BE2C (cell line): ENCODE results near the gene NME4.

ENCODE experiments used
- DNase-seq: peaks from one replicate; pipeline ENCODE4 v3.0.0-alpha.2; 2020
- H3K27me3 ChIP-seq: fragments of 250-450 bp; sonication (Bioruptor Pico); 2 replicates; pipeline ENCODE4 v1.5.1; 2020; ENCODE audit warnings: mild to moderate bottlenecking
- H3K36me3 ChIP-seq: fragments of 250-450 bp; sonication (Bioruptor Pico); 2 replicates; pipeline ENCODE4 v1.5.1; 2020; ENCODE audit warnings: mild to moderate bottlenecking
- H3K4me1 ChIP-seq: fragments of 250-450 bp; sonication (Bioruptor Pico); 2 replicates; pipeline ENCODE4 v1.5.1; 2020
- H3K4me3 ChIP-seq: 2 replicates; pipeline ENCODE4 v1.5.1; 2011; ENCODE audit warnings: low read depth, low read length
- H3K9me3 ChIP-seq: fragments of 250-450 bp; sonication (Bioruptor Pico); 2 replicates; pipeline ENCODE4 v1.5.1; 2020
- TF ChIP-seq, protein P1 (sequence below): IDR thresholded peaks from 2 replicates; pipeline ENCODE4 v1.5.1; 2012; ENCODE audit warnings: mild to moderate bottlenecking, low read depth, low read length

Gene NME4

DNA sequence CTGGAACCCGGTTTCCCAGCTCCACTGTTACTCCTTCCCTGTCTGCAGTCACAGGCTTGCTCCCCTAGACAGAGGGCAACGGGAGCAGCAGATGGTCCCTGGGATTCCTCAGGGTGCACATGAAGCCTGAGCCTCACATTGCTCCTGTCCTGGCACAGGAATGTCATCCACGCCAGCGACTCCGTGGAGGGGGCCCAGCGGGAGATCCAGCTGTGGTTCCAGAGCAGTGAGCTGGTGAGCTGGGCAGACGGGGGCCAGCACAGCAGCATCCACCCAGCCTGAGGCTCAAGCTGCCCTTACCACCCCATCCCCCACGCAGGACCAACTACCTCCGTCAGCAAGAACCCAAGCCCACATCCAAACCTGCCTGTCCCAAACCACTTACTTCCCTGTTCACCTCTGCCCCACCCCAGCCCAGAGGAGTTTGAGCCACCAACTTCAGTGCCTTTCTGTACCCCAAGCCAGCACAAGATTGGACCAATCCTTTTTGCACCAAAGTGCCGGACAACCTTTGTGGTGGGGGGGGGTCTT, 3.1 kb downstream of the NME4 start:
- no peak overlapping the region for H3K4me3 ChIP-seq
- H3K4me1 ChIP-seq, result peaks cover 8% of the 10 kb centered on the region
- H3K9me3 ChIP-seq, result no peaks in the 10 kb centered on the region
- H3K36me3 ChIP-seq, result peaks cover 27% of the 10 kb centered on the region
- TF ChIP-seq, protein P1, sequence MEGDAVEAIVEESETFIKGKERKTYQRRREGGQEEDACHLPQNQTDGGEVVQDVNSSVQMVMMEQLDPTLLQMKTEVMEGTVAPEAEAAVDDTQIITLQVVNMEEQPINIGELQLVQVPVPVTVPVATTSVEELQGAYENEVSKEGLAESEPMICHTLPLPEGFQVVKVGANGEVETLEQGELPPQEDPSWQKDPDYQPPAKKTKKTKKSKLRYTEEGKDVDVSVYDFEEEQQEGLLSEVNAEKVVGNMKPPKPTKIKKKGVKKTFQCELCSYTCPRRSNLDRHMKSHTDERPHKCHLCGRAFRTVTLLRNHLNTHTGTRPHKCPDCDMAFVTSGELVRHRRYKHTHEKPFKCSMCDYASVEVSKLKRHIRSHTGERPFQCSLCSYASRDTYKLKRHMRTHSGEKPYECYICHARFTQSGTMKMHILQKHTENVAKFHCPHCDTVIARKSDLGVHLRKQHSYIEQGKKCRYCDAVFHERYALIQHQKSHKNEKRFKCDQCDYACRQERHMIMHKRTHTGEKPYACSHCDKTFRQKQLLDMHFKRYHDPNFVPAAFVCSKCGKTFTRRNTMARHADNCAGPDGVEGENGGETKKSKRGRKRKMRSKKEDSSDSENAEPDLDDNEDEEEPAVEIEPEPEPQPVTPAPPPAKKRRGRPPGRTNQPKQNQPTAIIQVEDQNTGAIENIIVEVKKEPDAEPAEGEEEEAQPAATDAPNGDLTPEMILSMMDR, result no peak
- no peak for DNase-seq
- no peaks in the 10 kb centered on the region for H3K27me3 ChIP-seq

DNA sequence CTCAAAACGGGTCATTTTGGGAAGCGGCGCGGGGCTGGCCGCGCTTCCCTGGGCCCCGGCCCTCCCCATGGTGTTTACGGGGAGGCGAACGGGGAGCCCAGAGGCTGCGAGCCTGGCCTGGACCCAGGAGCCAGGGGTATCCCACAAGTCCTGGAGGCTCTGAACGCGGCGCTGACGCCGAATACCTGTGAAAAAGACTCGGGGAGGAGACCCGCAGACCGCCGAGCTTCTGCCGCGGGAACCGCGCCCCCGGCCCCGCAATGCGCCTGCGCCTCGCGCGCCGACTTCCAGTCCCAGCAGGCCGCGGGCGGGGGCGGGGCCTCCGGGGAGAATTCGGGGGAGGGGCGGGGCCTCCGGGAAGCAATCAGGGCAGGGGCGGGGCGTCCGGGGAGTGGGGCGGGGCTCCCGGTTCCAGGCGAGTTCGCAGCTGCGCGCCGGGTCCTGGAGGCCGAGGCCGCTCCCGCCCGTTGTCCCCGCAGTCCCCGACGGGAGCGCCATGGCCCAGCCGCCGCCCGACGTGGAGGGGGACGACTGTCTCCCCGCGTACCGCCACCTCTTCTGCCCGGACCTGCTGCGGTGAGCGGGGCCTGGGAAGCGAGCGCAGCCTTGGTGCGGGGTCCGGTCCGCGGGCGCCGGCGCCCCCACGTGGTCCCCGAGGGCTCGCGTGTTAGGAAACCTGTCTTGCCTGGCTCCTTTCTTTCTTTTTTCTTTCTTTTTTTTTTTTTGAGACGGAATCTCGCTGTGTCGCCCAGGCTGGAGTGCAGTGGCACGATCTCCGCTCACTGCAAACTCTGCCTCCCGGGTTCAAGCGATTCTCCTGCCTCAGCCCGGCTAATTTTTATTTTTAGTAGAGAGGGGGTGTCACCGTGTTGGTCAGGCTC, 4.7 kb downstream of the NME4 start, which contains the start of gene DECR2:
Gene DECR2 (plus strand): TSS at position 418 of the 881 bp plus-strand sequence. CDS start 79 bp downstream, at position 497.
- Histone ChIP-seq H3K9me3 (no peaks in the 10 kb centered on the region), H3K4me3 (peak within 1 kb of the TSS; percentile 75), H3K4me1 (peaks cover 6% of the 10 kb centered on the region), H3K36me3 (peaks cover 27% of the 10 kb centered on the region), H3K27me3 (no peaks in the 10 kb centered on the region)
- TF ChIP-seq, protein P1, result peak; percentile 39
- DNase-seq, result peak; percentile 99

DNA sequence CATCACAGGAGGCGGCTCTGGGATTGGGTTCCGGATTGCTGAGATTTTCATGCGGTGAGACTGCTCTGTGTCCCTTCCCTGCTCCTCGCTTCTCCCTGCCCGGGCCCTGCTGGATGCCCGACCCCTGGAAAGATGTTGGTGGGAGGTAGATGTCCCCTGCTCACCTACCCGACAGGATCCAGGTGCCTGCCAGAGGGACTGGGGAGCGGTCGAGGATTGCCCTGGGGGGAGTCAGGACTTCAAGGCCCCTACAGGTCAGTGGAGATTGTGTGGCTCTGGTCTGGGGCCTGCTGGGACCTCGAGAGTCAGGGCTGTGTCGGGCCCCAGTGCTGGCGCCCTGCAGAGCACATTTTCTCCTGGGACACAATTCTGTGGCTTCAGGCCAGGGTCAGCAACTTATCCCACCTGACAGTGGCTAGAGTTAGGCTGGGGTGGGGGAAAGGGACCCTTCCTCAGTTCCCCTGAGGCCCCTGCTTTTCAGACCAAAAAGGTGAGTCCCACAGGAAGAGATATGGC, 8.0 kb downstream of the NME4 start:
- Histone ChIP-seq H3K27me3 (no peaks in the 10 kb centered on the region), H3K36me3 (peaks cover 7% of the 10 kb centered on the region), H3K4me1 (peaks cover 7% of the 10 kb centered on the region; the same call in 1 of the 2 replicates), H3K4me3 (no peak overlapping the region), H3K9me3 (no peaks in the 10 kb centered on the region)
- DNase-seq, result no peak
- TF ChIP-seq, protein P1, result no peak

DNA sequence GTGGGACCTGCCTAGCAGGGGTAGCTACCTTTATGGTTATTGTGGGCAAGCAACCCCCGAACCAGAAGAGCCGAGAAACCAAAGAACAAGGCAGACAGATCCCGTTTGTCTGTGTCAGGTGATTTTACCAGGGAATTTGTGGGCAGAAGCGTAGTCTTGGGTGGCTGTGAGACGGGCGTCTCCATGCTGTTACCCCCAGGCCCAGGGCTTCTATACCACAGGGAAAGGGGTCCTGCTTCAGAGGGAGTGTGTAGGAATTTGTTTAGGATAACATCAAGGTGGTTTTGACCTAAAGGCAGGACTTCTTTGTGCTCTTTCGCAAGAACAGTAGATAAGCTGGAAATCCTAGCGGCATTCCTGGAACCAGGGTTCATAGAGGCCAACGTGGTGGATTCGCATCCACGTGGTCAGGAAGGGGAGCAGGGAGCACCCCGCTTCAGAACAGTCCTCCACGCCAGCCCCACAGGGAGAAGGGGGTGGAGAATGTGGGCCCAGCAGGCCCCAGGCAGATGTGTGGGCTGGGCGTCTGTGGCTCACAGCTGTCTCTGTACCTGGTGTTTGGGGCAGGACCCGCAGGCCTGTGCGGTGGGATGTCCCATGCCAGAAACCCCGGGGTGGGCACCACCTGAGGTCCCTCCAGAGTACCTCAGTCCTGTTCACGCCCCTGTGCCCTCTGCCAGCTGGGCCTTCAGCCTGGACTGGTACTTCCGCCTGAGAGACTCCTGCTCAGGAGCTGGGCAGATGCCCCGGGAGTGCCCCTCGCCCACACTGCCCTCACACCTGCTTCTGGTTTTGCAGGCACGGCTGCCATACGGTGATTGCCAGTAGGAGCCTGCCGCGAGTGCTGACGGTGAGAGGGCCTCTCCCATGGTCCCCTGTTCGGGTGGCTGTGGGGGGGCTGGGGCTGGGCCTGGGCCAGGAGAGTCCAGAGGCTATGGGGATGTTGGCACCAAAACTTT, 8.8 kb downstream of the NME4 start:
- no peak overlapping the region for H3K4me3 ChIP-seq
- no peaks in the 10 kb centered on the region for H3K36me3 ChIP-seq
- no peaks in the 10 kb centered on the region for H3K9me3 ChIP-seq
- peaks cover 7% of the 10 kb centered on the region; the same call in 1 of the 2 replicates for H3K4me1 ChIP-seq
- TF ChIP-seq, protein P1, result no peak
- DNase-seq, result no peak
- H3K27me3 ChIP-seq, result no peaks in the 10 kb centered on the region

DNA sequence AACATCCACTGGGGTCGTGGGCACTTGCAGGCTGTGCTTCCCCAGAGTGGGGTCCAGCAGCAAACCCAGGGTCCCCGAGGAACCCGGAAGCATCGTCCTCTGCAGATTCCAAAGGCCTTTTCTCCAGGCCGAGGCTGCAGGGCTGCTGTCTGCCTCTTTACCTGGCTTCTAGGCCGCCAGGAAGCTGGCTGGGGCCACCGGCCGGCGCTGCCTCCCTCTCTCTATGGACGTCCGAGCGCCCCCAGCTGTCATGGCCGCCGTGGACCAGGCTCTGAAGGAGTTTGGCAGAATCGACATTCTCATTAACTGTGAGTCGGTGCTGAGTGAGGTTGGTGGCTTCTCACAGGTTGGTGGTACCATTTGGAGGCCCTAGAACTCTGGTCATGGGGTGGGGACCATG, 10.3 kb downstream of the NME4 start:
- Histone ChIP-seq H3K27me3 (no peaks in the 10 kb centered on the region), H3K4me1 (peaks cover 7% of the 10 kb centered on the region; the same call in 1 of the 2 replicates), H3K9me3 (no peaks in the 10 kb centered on the region), H3K4me3 (no peak overlapping the region), H3K36me3 (no peaks in the 10 kb centered on the region)
- no peak for DNase-seq
- TF ChIP-seq, protein P1, result no peak
